Activated naive CD8-positive, alpha-beta T cell treated with anti-CD3 and anti-CD28 coated beads, Interleukin-2, amount 50 U/mL, for 24 hours (primary cell): ENCODE results near the gene CENATAC.
A peak's percentile ranks its signal among the peaks of the same experiment; 100 is the strongest.
"Not testable (repeated sequence)": the region's sequence is repeated elsewhere in the genome, so short reads cannot be mapped to it uniquely, and the experiment has no call there.

Experiments
- ATAC-seq: fragments of 150-1000 bp; cut with Tn5 transposase; one replicate; pipeline ENCODE4 v1.10.0; 2021
- DNase-seq: peaks from one replicate; pipeline ENCODE4 v3.0.0; 2021
- H3K27ac Mint-ChIP-seq: one replicate; pipeline ENCODE4 v1.8.0; 2021; ENCODE audit warnings: mild to moderate bottlenecking, mixed read lengths
- H3K27me3 Mint-ChIP-seq: one replicate; pipeline ENCODE4 v1.8.0; 2021; ENCODE audit warnings: mixed read lengths
- H3K36me3 Mint-ChIP-seq: one replicate; pipeline ENCODE4 v1.8.0; 2021; ENCODE audit warnings: low read depth, mixed read lengths
- H3K4me1 Mint-ChIP-seq: one replicate; pipeline ENCODE4 v1.8.0; 2021; ENCODE audit warnings: mixed read lengths
- H3K4me3 Mint-ChIP-seq: one replicate; pipeline ENCODE4 v1.8.0; 2021; ENCODE audit warnings: mild to moderate bottlenecking, moderate library complexity, mixed read lengths
- H3K9me3 Mint-ChIP-seq: one replicate; pipeline ENCODE4 v1.8.0; 2021; ENCODE audit warnings: mixed read lengths

CENATAC gene

DNA sequence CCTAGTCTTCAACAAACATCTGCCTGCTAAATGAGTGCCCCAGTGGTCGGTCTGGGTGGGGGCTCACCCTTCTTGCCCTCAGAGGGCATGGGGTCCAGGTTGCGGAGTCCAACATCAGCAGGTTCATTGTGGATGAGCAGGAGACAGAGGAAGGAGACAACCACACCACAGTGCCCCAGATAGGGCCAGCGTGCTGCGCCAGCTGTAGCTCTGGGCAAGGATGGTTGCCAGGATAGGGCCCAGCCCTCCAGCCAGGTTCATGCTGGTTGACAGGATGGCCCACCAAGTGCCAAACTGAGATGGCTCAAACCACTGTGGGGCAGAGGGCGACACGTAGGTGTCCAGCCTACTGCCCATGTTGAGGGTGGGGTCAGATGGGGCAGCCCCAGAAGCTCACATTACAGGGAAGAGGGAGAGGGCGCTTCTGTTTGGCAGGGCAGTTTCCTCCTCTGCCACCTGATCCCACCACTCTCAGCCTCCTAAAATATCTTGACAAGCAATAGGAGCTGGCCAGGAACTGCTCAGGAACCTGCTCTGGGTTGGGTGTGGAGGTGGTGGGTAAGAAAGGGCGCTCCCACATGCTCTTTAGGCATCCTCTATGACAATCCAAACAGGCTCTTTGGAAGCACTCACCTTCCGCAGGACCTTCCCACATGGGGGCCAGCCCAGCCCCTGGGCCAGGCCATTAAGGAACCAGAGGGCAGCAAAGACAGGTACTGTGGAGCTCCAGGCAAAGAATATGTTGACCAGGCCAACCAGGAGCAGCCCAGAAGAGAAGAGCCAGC is 29.8 kb downstream of the CENATAC start:
- no peak overlapping the region for H3K27ac Mint-ChIP-seq

GRCh38 chr11:119028346-119029068 is 30.6 kb downstream of the CENATAC start:
- DNase-seq (no peak), ATAC-seq (no peak)
- no peaks in the 10 kb centered on the region for H3K27me3 Mint-ChIP-seq
- H3K4me3 Mint-ChIP-seq: peak overlapping the region; percentile 84
- H3K4me1 Mint-ChIP-seq: peaks cover 31% of the 10 kb centered on the region
- no peaks in the 10 kb centered on the region for H3K9me3 Mint-ChIP-seq
- no peak overlapping the region for H3K27ac Mint-ChIP-seq
- H3K36me3 Mint-ChIP-seq: peaks cover 20% of the 10 kb centered on the region

More for the DNA sequence above, 29.8 kb downstream of the CENATAC start:
- H3K4me3 Mint-ChIP-seq: no peak overlapping the region
- DNase-seq (no peak), ATAC-seq (no peak)
- no peaks in the 10 kb centered on the region for H3K27me3 Mint-ChIP-seq
- peaks cover 35% of the 10 kb centered on the region for H3K4me1 Mint-ChIP-seq
- no peaks in the 10 kb centered on the region for H3K9me3 Mint-ChIP-seq
- peaks cover 25% of the 10 kb centered on the region for H3K36me3 Mint-ChIP-seq

GRCh38 chr11:119029069-119029339 is 31.1 kb downstream of the CENATAC start:
- H3K36me3 Mint-ChIP-seq: peaks cover 17% of the 10 kb centered on the region
- no peak overlapping the region for H3K27ac Mint-ChIP-seq
- no peaks in the 10 kb centered on the region for H3K27me3 Mint-ChIP-seq
- H3K4me3 Mint-ChIP-seq: peak overlapping the region; percentile 84
- ATAC-seq (no peak), DNase-seq (no peak)
- no peaks in the 10 kb centered on the region for H3K9me3 Mint-ChIP-seq
- H3K4me1 Mint-ChIP-seq: peaks cover 26% of the 10 kb centered on the region

DNA sequence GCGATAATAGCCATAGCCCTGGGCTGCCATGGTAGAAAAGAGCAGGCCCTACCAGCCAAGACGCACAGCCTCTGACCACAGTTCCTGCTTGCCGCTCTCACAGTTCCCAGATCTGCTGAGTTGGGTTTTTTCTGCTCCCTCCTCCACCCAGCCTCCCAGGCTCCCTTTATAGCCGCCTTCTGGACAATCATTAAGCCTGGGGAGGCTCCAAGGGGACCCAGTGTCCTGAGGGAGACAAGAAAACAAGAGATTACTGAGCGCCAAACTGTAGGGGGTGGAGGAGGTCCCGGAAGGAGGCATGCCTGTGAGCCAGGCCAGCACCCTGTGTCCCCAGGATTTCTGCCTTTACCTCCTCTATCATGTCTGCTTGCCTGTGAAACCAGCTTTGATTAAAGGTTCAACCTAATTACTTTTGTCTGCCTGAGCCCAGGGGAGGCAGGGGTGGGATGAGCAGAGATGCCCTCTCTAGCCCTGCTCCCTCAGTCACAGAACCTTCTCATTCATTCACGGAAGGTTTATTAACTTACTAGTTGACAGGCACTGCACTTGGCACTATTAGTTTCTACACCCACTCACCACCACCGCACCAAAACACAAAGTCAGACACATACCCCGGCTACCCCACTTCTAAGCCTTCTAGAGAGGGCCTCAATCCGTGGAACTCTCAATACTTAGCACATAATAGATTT is 31.5 kb downstream of the CENATAC start:
- H3K4me3 Mint-ChIP-seq: peak overlapping the region; percentile 84
- DNase-seq (peak; percentile 43), ATAC-seq (peak; percentile 47)
- H3K9me3 Mint-ChIP-seq: no peaks in the 10 kb centered on the region
- peak overlapping the region; percentile 78 for H3K27ac Mint-ChIP-seq
- H3K36me3 Mint-ChIP-seq: peaks cover 12% of the 10 kb centered on the region
- peaks cover 21% of the 10 kb centered on the region for H3K4me1 Mint-ChIP-seq
- H3K27me3 Mint-ChIP-seq: no peaks in the 10 kb centered on the region

DNA sequence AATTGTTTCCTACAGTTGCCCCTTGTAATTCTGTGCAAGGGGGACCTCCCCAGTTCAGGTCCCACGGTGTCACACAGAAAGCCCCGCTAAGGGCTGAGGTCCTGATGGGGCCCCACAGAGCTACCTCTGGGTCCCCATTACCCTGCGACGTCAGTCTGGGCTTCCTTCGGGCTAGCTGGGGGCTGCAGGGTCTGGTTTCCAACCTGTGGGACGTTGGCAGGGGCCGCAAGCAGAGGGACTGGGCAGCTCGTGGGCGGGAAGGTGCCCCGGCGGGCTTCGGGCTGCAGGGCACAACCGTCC is 32.0 kb downstream of the CENATAC start:
- H3K9me3 Mint-ChIP-seq: no peaks in the 10 kb centered on the region
- H3K27me3 Mint-ChIP-seq: no peaks in the 10 kb centered on the region
- DNase-seq (no peak), ATAC-seq (peak; percentile 42)
- H3K4me1 Mint-ChIP-seq: peaks cover 17% of the 10 kb centered on the region
- peak overlapping the region; percentile 84 for H3K4me3 Mint-ChIP-seq
- H3K36me3 Mint-ChIP-seq: peaks cover 11% of the 10 kb centered on the region
- H3K27ac Mint-ChIP-seq: peak overlapping the region; percentile 78

DNA sequence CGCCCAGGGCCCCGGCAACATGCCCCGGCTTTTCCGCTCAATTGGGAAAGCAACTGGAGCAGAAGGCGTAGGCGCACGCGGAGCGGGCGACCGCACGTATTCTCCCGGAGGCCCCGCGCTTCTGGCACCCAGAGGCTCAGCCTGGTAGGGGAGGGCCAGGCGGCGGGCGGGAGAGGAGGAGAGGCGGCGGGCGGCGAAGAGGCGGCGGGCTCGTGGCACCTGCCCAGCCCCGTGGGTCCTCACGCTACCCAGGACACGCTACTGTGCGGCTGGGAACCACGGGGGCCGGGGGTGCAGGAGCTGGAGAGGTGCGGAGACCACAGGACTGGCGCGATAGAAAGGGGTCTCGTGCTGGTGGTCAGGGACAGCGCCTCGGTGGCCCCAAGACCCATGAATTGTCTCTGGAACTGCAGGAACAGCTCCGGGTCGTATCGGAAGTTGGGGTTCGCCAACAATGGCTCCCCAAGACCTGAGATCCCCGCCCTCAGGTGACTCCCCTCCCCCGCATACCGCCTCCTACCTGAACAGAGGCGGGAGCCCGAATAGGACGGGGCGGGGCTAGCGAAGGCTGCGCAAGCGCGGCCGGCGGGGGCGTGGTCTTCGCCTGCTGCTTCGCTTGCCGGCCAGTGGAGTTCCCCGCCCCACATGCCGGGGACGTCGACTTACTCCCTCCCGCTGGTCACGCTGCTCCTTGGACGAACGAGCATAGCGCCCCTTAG is 32.5 kb downstream of the CENATAC start, which contains the start of gene SLC37A4:
TSS of gene SLC37A4 (minus strand) at position 549 of the 719 bp plus-strand sequence.
- Mint-ChIP-seq H3K4me1 (peaks cover 16% of the 10 kb centered on the region), H3K4me3 (peak within 1 kb of the TSS; percentile 84), H3K27ac (peak within 1 kb of the TSS; percentile 78), H3K9me3 (no peaks in the 10 kb centered on the region), H3K27me3 (no peaks in the 10 kb centered on the region), H3K36me3 (peaks cover 8% of the 10 kb centered on the region)
- DNase-seq (peak; percentile 99), ATAC-seq (peak; percentile 90)

DNA sequence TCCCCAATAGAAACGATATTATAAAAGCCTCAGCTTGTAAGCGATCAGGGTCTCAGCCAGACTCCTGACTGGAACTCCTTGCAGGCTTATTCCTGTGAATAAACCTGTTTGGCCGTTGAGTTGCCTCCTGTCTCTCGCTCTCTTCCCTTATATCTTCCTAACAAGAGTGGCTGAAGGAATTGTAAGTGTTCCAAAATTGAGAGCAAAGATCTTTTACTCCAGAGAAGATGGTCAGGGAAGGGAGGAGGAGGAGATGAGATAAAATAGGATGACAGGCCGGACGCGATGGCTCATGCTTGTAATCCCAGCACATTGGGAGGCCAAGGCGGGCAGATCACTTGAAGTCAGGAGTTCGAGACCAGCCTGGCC is 34.0 kb downstream of the CENATAC start:
- no peak for DNase-seq

GRCh38 chr11:119033421-119033820 is 35.5 kb downstream of the CENATAC start:
- H3K4me3 Mint-ChIP-seq, ATAC-seq, H3K36me3 Mint-ChIP-seq, H3K9me3 Mint-ChIP-seq, H3K27me3 Mint-ChIP-seq, DNase-seq, H3K27ac Mint-ChIP-seq: not testable (repeated sequence)
- peaks cover 16% of the 10 kb centered on the region for H3K4me1 Mint-ChIP-seq

More for the DNA sequence above, 34.0 kb downstream of the CENATAC start:
- Mint-ChIP-seq H3K27ac (no peak overlapping the region), H3K27me3 (no peaks in the 10 kb centered on the region), H3K4me1 (peaks cover 16% of the 10 kb centered on the region), H3K9me3 (no peaks in the 10 kb centered on the region), H3K4me3 (no peak overlapping the region), H3K36me3 (peaks cover 7% of the 10 kb centered on the region)
- no peak for ATAC-seq

- no peak overlapping the region for H3K4me3 Mint-ChIP-seq
- ATAC-seq (no peak), DNase-seq (no peak)
- H3K36me3 Mint-ChIP-seq: peaks cover under 1% of the 10 kb centered on the region
- H3K9me3 Mint-ChIP-seq: no peaks in the 10 kb centered on the region
- no peak overlapping the region for H3K27ac Mint-ChIP-seq
- no peaks in the 10 kb centered on the region for H3K27me3 Mint-ChIP-seq
- H3K4me1 Mint-ChIP-seq: peaks cover 4% of the 10 kb centered on the region
Measured at GRCh38 chr11:119034813-119035212, 36.9 kb downstream of the CENATAC start.

DNA sequence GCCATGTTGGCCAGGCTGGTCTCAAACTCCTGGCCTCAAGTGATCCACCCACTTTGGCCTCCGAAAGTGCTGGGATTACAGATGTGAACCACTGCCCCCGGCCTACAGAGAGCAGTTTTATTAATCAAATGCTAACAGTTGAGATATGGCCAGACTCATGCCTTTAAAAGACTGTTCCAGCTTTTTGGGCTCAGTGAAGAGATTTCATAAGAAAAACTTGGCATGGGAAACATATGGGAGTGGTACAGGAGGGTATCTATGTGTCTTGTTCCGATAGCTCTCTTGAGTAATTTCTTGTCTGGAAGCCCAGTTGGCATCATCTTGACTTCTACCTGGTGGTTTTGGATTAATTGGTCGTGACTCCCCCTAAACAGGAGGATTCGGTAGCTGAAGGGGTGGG is 40.9 kb downstream of the CENATAC start:
- Mint-ChIP-seq H3K27ac (no peak overlapping the region), H3K4me3 (no peak overlapping the region), H3K4me1 (peaks cover 8% of the 10 kb centered on the region), H3K9me3 (no peaks in the 10 kb centered on the region), H3K36me3 (no peaks in the 10 kb centered on the region), H3K27me3 (no peaks in the 10 kb centered on the region)
- no peak for ATAC-seq
- no peak for DNase-seq

- H3K4me3 Mint-ChIP-seq, ATAC-seq, H3K27me3 Mint-ChIP-seq, H3K27ac Mint-ChIP-seq, H3K36me3 Mint-ChIP-seq, DNase-seq, H3K9me3 Mint-ChIP-seq, H3K4me1 Mint-ChIP-seq: not testable (repeated sequence)
Measured at GRCh38 chr11:119039471-119039870, 41.5 kb downstream of the CENATAC start.

DNA sequence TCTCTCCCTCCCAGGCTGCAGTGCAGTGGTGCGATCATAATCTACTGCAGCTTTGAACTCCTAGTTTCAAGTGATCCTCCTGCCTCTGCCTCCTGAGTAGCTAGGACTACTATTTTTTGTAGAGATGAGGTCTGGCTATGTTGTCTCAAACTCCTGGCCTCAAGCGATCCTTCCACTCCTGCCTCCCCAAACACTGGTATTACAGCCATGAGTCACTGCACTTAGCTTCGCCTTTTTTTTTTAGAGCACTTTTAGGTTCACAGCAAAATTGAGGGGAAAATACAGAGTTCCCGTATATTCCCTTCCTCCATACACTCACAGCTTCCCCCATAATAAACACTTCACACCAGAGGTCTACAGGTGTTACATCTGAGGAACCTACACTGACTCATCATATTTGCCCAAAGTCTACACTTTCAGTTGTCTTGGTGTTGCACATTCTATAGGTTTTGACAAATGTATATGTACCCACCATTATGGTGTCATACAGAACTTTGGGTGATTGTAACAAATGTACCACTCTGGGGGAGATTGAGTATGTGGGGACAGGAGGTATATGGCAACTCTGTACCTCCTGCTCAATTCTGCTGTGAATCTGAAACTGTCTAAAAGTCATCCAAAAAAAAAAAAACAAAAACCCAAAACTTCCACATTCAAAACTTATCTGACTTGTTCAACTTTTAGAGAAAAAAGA is 44.0 kb downstream of the CENATAC start:
- DNase-seq (no peak), ATAC-seq (peak; percentile 47)

GRCh38 chr11:119042927-119043326 is 45.0 kb downstream of the CENATAC start:
- Mint-ChIP-seq H3K4me1 (peaks cover 8% of the 10 kb centered on the region), H3K9me3 (no peaks in the 10 kb centered on the region), H3K4me3 (no peak overlapping the region), H3K27ac (no peak overlapping the region), H3K36me3 (peaks cover 17% of the 10 kb centered on the region), H3K27me3 (no peaks in the 10 kb centered on the region)
- DNase-seq (no peak), ATAC-seq (no peak)

More for the DNA sequence above, 44.0 kb downstream of the CENATAC start:
- Mint-ChIP-seq H3K27ac (no peak overlapping the region), H3K36me3 (peaks cover 9% of the 10 kb centered on the region), H3K9me3 (no peaks in the 10 kb centered on the region), H3K27me3 (no peaks in the 10 kb centered on the region), H3K4me1 (peaks cover 8% of the 10 kb centered on the region), H3K4me3 (no peak overlapping the region)

- Mint-ChIP-seq H3K27ac (no peak overlapping the region), H3K36me3 (peaks cover 30% of the 10 kb centered on the region), H3K9me3 (no peaks in the 10 kb centered on the region), H3K27me3 (no peaks in the 10 kb centered on the region), H3K4me3 (no peak overlapping the region), H3K4me1 (peaks cover 8% of the 10 kb centered on the region)
- ATAC-seq: no peak
- no peak for DNase-seq
Measured at GRCh38 chr11:119044708-119045107, 46.8 kb downstream of the CENATAC start.
